GM12892 (cell line): ENCODE results near the gene OS9.
"Not testable (repeated sequence)": the region's sequence is repeated elsewhere in the genome, so short reads cannot be mapped to it uniquely, and the experiment has no call there.

ENCODE experiments used
- POLR2A ChIP-seq: IDR thresholded peaks from 2 replicates; pipeline ENCODE4 v1.6.1; 2011; ENCODE audit warnings: low read depth, low read length, control low read depth
- POLR2AphosphoS5 ChIP-seq: IDR thresholded peaks from 2 replicates; pipeline ENCODE4 v1.6.1; 2011; ENCODE audit warnings: low read depth, low read length, control low read depth

- not testable (repeated sequence) for TF ChIP-seq POLR2AphosphoS5, POLR2A
Observed at GRCh38 chr12:57646659-57647049, 47.3 kb upstream of the OS9 start.
